Activated CD8-positive, alpha-beta memory T cell treated with anti-CD3 and anti-CD28 coated beads for 36 hours (primary cell): ENCODE measurements around the gene IL23A. TPM values are rescaled to one million over a fixed set of nuclear protein-coding genes. Genes with fewer than 3 reads are reported as not detected.
"Not testable (repeated sequence)": the region's sequence is repeated elsewhere in the genome, so short reads cannot be mapped to it uniquely, and the experiment has no call there.

Experiments used
- CTCF ChIA-PET: fragments of 350-600 bp; sonication (Branson Sonifier 250); formaldehyde crosslinking; loops from one replicate; lab custom pipeline; 2021; ENCODE audit warnings: antibody characterized with exemption; lab: Charles Lee
- POLR2A ChIA-PET: fragments of 350-600 bp; sonication (Branson Sonifier 250); formaldehyde crosslinking; loops from one replicate; lab custom pipeline; 2021; ENCODE audit warnings: antibody characterized with exemption; lab: Charles Lee
- total RNA-seq, 2 experiments: library from RNA; stranded (reverse); gene quantifications; one replicate each; pipeline ENCODE4 v1.2.3, GENCODE V29; 2021

Gene IL23A
- total RNA-seq, 2 experiments from 2014 or later: 45.9 to 46.1 TPM

DNA sequence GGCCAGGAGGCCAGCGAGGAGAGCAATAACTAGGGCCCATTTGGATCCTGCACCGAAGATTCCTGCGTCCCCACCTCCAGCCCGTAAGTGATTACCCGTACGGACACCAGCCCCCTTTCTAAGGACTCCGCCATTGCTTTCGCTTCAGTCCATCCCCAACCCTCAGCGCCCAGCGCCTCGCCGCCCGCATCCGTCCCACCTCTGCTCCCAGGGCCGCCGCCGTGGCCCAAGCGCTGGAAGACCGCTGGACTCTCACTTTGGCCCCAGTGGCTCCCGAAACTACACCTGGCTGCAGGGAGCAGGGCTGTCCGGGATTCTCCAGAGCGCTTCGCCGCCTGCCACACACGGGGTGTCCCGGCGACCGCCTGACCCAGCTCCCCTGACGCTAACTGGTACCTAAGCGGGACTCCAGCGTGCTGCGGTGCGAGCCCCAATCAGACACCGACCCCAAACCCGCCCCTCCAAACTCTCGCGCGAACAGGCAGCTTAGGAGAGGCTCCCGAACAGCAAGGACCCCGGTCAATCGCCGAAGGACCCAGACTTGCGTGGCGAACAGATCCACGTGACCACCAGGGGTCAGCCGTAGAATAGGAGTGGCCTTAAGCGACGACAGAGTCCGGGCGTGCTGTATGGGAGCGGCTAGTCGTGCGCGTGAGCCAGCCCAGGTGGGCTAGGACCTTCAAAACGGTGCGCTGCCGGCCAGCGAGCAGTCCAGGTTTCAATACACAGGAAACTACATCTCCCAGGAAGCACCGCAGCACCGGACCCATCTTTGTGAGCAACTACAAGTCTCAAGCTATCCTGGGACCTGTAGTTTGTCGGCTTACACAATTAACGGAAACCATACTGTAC, 22.8 kb upstream of the IL23A start, which contains the start of gene CNPY2:
TSS of gene CNPY2 (minus strand) at position 367 of the 852 bp plus-strand sequence. CDS start 771 bp downstream, outside the sequence.
- POLR2A ChIA-PET: interaction anchor here (0.6 to 2.1 kb wide), 9 partner anchors 14 to 330 kb away, joined by 3 to 10 read pairs (median 5); partner anchors contain the start of genes ATP5F1B, IL23A, PAN2 and STAT2
- CTCF ChIA-PET: interaction anchor here (0.9 to 3.2 kb wide), 7 partner anchors 21 to 148 kb away, joined by 3 to 13 read pairs (median 3); partner anchors contain the start of genes IL23A and SMARCC2

DNA sequence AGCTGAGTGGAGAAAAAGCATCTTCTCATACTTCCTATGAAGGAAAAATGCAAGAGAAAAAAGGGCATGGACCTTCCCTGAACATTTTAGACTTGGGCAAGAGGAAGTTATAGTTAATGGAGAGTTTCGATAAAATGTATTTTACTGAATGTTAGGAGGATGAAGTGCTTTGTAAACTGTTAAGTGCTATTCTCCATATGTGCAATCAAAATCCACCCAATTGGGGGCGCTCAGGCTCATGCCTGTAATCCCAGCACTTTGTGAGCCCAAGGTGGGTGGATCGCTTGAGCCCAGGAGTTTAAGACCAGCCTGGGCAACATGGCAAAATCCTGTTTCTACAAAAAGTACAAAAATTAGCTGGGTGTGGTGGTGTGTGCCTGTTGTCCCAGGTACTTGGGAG, 21.0 kb upstream of the IL23A start:
- ChIA-PET POLR2A (no interaction called here), CTCF (interaction anchor here (1.7 to 3.2 kb wide), 2 partner anchors 23 to 95 kb away, joined by 4 to 13 read pairs; partner anchors contain the start of gene IL23A)

DNA sequence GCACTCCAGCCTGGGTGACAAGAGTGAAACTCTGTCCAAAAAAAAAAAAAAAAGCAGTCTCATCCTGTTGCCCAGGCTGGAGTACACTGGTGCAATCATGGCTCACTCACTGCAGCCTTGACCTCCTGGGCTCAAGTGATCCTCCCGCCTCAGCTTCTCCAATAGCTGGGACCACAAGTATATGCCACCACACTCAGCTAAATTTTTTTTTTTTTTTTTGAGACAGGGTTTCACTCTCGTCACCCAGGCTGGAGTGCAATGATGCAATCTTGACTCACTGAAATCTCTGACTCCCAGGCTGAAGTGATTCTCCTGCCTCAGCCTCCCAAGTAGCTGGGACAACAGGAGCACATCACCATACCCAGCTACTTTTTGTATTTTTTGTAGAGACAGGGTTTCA, 17.7 kb upstream of the IL23A start:
- CTCF ChIA-PET: interaction anchor here (0.6 to 0.7 kb wide), 4 partner anchors 98 to 602 kb away, joined by 3 to 5 read pairs (median 4); no protein-coding TSS in a partner anchor

DNA sequence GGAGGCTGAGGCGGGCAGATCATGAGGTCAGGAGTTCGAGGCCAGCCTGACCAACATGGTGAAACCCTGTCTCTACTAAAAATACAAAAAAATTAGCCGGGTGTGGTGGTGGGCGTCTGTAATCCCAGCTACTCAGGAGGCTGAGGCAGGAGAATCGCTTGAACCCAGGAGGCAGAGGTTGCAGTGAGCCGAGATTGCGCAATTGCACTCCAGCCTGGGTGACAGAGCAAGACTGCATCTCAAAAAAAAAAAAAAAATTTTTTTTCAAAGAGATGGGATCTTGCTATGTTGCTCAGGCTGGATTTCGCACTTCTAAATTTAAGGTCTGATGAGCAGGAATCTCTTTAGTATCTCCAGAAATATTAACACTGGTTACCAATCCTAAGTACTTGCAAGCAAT, 17.1 kb upstream of the IL23A start:
- ChIA-PET CTCF (interaction anchor here (0.7 kb wide), 2 partner anchors 266 to 601 kb away, joined by 4 read pairs; no protein-coding TSS in a partner anchor), POLR2A (interaction anchor here (0.6 to 1.1 kb wide), 3 partner anchors 17 to 147 kb away, joined by 4 to 8 read pairs (median 5); partner anchors contain the start of gene IL23A)

More for the DNA sequence above, 17.7 kb upstream of the IL23A start:
- POLR2A ChIA-PET: interaction anchor here (0.6 to 1.1 kb wide), 5 partner anchors 14 to 148 kb away, joined by 3 to 8 read pairs (median 4); partner anchors contain the start of gene IL23A

DNA sequence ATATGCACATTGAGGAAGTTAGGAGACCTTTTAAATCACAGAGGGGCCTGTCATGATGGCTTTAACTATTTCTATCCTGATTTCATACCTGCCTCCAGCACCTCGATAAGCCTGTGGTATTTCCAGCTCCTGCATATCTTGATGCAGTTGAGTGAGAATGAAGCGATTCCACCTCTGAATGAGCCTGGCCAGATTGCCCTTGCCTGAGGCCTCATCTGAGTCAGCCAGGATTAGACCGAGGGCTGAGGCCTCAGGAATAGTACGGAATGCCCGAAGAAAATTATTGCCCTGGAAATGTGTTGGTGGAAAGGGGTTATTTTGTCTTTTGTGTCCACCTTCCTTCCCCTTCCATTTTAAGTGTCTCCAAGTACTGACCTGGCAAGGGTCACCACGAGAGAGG, 14.5 kb upstream of the IL23A start:
- ChIA-PET CTCF (interaction anchor here (0.7 kb wide), 1 partner anchor 49 kb away, joined by 3 read pairs; no protein-coding TSS in a partner anchor), POLR2A (no interaction called here)

DNA sequence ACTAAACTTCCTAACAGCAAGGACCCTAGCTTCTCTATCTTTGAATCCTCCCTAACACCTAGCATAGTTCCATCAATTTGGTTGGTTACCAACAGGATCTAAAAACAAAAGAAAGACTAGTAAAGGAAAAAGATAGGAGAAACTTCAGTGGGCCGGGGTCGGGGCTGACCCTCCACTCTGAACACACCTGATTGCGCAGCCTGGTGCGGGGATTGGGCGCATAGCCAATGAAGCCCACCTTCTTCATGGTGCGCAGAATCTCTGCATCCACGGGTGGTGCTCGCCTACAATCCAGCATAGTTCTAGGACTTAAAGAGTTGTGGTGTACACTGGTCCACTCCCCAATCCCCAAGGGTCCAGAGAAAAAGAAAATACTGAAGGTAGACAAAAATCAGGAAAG, 12.6 kb upstream of the IL23A start:
- CTCF ChIA-PET: no interaction called here
- POLR2A ChIA-PET: no interaction called here

DNA sequence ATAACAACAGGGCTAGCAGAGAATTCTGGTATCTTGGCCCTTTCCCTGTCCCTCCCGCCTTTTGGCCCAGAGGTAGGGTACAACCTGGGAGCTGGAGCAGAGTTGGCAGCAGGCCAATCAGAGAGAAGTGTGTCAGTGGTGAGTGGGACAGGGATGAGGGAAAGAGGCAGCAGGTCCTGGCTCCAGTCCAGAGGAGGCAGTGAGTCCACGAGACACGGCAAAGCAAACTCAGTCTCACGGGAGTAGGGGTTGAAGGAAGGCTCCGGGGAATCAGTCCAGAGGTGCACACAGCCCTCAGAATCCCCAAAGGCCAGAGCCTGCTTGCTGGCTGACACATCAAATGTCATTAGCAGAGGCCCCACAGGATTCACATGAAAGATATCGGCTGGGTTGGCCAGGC, 12.2 kb upstream of the IL23A start:
- CTCF ChIA-PET: no interaction called here
- POLR2A ChIA-PET: no interaction called here

DNA sequence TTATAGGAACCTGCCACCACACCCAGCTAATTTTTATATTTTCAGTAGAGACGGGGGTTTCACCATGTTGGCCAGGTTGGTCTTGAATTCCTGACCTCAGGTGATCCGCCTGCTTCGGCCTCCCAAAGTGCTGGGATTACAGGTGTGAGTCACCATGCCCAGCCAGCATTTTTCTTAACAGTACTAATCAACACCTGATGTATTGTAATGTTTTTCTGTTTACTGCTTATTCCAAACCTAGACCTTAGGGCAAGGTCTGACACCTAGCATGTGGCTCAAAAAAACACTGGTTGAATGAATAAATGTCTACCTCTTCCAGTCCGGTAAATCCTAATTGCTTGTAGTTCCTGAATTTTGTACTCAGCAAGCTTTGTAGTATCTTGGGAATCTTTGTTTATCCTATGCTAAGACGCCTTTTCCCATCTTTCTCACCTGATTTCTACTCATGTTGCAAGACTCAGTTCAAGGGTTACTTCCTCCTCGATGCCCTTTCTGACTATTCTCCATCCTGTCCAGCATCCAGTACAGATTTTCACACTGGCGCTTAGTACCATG, 7.7 kb upstream of the IL23A start:
- CTCF ChIA-PET: interaction anchor here (0.5 to 1.2 kb wide), 2 partner anchors 26 to 31 kb away, joined by 3 to 4 read pairs; no protein-coding TSS in a partner anchor
- POLR2A ChIA-PET: no interaction called here

DNA sequence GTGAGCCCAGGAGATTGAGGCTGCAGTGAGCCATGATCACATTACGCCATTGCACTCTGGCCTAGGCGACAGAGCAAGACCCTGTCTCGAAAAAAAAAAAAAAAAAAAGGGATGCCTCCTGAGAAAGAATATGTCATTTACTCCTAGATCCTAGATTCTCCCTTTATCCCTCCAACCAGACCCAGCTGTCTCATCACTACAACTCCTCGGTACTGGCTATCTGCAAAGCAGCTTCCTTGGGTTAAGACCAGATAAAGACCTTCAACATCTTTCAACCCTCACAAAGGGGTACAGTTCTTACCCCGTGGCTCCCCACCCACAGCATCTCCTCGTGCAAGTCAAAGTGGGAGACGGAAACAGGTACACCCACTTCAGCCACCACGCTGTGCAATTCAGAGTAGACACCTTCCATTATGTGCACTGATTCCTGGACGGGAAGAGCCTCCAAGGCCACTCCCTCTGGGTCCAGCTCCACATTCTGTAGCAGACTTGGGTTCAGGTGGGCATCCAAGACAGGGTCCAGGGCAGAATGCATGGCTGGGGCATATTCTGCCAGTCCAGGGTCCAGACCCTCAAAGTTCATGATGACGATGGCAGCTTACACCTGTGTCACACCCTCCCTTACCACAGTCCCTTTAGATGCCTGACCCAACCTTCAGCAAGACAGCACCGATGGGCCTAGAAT, 6.0 kb upstream of the IL23A start:
- CTCF ChIA-PET: interaction anchor here (1.0 kb wide), 1 partner anchor 22 kb away, joined by 4 read pairs; no protein-coding TSS in a partner anchor
- POLR2A ChIA-PET: interaction anchor here (0.7 to 1.5 kb wide), 3 partner anchors 9 to 27 kb away, joined by 8 to 22 read pairs (median 10); partner anchors contain the start of gene STAT2

DNA sequence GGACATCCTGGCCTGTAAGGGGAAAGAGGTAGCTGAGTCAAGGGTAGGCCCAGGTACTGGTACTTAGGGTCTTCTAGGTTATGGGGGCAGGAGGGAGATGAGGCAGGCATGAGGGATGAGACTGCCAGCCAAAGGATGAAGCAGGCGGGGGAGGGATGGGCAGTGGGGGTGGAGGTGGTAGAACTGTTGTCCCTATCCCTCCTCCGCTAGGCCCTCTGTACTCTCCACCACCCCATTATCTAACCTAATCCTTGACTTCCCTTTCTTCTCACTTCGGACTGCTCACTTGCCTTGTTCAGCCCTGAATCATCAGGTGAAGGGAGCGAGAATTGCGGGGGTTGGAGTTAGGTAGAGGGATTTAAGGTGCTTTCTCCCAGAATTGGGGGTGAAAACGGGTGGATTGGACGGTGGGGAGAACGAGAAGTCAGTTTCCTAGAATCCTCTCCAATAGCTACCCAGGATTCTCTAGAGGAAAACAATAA, 5.4 kb upstream of the IL23A start:
- ChIA-PET POLR2A (interaction anchor here (0.7 to 1.5 kb wide), 5 partner anchors 8 to 229 kb away, joined by 3 to 22 read pairs (median 8); partner anchors contain the start of genes CS, PA2G4 and STAT2), CTCF (interaction anchor here (1.0 to 1.5 kb wide), 3 partner anchors 18 to 135 kb away, joined by 3 to 4 read pairs (median 3); partner anchors contain the start of gene SPRYD4)

DNA sequence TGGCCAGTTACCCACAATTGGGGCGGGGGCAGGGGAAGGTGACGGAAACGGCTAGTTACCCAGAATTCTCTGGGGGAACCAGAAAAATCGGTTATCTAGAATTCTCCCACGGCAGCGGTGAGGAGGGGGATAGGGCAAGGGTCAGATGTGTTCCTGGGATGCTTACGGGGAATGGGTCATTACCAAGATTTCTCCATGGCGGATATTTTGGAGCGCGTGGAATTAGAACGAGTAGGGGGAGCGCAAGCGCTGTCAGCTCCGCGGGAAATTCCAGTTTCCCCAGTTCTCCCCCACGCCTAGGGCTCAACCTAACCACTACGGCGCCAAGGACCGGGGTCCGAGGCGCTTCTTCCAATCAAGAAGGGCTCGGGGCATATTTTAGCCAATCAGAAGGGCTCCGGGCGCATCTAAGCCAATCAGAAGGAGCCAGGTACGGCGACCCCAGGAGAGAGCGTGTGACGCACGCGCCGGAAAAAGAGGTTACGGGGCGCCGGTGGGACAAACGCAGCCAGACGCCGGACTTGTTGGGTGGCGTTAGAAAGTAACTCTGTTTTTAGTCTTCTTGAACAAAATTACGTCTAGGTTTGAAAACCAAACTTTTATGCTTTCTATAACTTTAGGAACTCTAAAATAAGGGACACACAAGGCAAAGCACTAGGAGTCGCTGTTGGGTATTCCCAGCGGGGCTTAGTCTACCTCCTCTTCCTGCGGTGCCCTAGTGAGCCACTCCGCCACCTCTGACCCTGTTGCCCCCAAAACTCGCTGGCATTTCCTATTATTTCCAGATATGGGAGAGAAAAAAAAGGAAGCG, 4.8 kb upstream of the IL23A start, which contains the start of gene PAN2:
TSS of gene PAN2 (minus strand) at position 322 of the 811 bp plus-strand sequence. CDS start 906 bp downstream, outside the sequence.
- CTCF ChIA-PET: interaction anchor here (1.0 to 1.5 kb wide), 3 partner anchors 17 to 135 kb away, joined by 3 to 4 read pairs (median 3); partner anchors contain the start of gene SPRYD4
- POLR2A ChIA-PET: interaction anchor here (0.7 to 1.5 kb wide), 5 partner anchors 17 to 230 kb away, joined by 3 to 10 read pairs (median 4); partner anchors contain the start of genes CS, PA2G4 and STAT2

DNA sequence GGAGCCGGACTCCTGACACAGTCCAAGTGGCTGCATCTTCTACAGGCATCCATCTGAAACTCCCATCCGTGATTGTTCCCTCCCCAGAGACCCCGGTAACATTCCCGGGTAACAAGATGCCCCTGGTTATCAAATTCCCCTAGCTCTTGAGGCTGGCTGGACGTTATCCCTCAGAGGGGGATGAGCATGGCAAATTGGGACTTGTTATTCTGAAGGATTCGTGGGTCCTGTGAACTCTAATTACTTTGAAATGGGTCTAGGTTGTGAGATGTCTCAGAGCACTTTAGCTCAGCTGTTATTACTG, 4.2 kb upstream of the IL23A start:
- ChIA-PET CTCF (interaction anchor here (1.5 kb wide), 1 partner anchor 130 kb away, joined by 4 read pairs; no protein-coding TSS in a partner anchor), POLR2A (interaction anchor here (0.6 to 1.5 kb wide), 3 partner anchors 14 to 25 kb away, joined by 3 to 8 read pairs (median 4); partner anchors contain the start of gene STAT2)

DNA sequence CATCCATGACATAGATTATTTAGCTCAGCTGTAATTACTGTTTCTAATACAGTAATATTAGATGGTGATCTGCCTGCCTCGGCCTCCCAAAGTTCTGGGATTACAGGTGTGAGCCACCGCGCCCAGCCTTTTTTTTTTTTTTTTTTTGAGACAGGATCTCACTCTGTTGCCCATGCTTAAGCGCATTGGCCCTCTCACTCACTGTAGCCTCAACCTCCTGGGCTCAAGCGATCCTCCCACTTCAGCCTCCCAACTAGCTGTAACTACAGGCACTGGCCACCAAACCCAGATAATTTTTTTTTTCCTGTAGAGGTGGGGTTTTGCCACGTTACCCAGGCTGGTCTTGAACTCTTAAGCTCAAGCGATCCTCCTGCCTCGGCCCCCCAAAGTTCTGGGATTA, 3.2 kb upstream of the IL23A start:
- CTCF ChIA-PET: not testable (repeated sequence)
- POLR2A ChIA-PET: interaction anchor here (1.6 kb wide), 1 partner anchor 24 kb away, joined by 4 read pairs; the partner anchor contains the start of gene STAT2

DNA sequence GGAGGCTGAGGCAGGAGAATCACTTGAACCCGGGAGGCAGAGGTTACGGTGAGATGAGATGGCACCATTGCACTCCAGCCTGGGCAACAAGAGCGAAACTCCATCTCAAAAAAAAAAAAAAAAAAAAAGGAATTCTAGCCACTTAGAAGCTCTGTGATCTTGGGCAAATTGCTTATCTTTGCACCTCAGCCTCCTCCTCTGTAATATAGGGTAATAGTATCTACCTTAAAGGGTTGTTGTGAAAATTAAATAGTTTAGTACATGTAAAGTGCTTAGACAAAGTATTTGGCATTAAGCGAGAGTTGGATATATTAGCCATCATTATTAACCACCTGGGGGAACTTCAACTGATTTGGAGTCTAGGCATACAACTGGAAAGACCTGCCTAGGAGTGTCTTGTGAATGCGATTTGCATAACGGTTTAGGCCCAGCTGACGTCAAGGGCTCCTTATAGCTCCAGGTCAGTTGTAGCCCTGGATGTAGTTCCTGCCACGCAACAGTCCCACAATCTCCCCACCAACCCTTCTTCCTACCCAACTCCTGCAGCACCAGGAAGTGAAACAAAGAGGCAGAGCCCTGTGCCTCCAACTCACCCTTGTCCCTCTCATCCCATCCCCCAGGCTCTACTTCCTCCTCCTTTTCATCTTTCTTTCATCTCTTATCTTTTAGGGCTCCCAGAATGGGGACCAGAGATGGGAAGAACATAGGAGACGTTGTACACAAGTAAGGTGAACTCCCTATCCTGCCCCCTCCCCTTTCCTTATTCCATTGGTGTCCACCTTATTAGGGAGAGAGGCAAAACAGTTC, 2.1 kb upstream of the IL23A start:
- ChIA-PET POLR2A (interaction anchor here (0.6 to 1.6 kb wide), 2 partner anchors 23 to 121 kb away, joined by 3 to 4 read pairs; partner anchors contain the start of gene STAT2), CTCF (interaction anchor here (0.8 kb wide), 1 partner anchor 21 kb away, joined by 3 read pairs; the partner anchor contains the start of gene CNPY2)

DNA sequence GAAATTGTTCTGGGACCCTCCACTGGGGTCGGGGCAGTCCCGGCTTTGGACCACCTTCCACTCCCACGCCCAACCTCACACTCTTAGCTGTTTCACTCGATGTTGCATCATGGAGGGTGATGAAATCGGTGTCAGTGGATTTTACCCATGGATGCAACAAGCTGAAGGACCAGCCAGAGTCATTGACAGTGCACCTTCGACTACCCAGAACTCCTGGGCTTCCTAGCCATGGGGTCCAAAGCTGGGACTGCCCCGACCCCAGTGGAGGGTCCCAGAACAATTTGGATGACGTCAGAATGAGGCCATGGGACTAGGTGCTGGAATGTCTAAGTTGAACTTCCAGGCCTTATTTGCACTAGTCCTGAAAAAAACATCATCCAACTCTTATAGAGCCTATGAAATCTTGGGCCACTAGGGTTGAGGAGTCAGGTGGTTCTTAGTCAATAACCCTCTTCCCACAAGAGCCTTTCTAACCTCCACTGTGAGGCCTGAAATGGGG, 882 bp upstream of the IL23A start:
- CTCF ChIA-PET: interaction anchor here (0.6 to 2.8 kb wide), 3 partner anchors 22 to 411 kb away, joined by 3 to 13 read pairs (median 3); partner anchors contain the start of gene STAT2
- POLR2A ChIA-PET: interaction anchor here (0.7 to 2.3 kb wide), 9 partner anchors 17 to 942 kb away, joined by 3 to 28 read pairs (median 7); partner anchors contain the start of genes APOF, CS, STAT2 and TIMELESS

DNA sequence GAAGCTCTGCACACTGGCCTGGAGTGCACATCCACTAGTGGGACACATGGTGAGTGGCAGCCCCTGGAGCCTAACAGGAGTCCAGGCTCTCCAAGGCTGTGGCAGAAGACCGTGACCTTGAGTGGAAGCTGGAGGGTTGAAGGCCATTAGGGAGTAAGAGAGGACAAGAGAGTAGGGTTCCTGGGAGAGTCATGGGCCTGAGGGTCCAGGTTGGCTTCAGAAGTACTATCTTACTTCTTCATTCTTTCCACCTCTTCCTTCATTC, 406 bp downstream of the IL23A start:
- ChIA-PET POLR2A (interaction anchor here (1.0 to 2.3 kb wide), 6 partner anchors 18 to 110 kb away, joined by 3 to 28 read pairs (median 6); partner anchors contain the start of genes APOF, CS, STAT2 and TIMELESS), CTCF (interaction anchor here (1.2 to 4.0 kb wide), 4 partner anchors 20 to 220 kb away, joined by 3 to 13 read pairs (median 9); partner anchors contain the start of genes CNPY2 and STAT2)
